Esophagus muscularis mucosa (tissue), 4 donors: ENCODE measurements around the gene ARRDC2. TPM values are rescaled to one million over a fixed set of nuclear protein-coding genes. Genes with fewer than 3 reads are reported as not detected.
A peak's percentile ranks its signal among the peaks of the same experiment; 100 is the strongest.

Source experiments
- DNase-seq: peaks from one replicate; pipeline ENCODE4 v3.0.0-alpha.2; 2017; ENCODE audit errors: extremely low spot score
- H3K27ac ChIP-seq, 4 donors: fragments of 200-600 bp; sonication (generic); replicated peaks in 1 of 4; 1 replicate in 3 of 4; 2 replicates in 1 of 4; pipeline ENCODE4 v1.5.1; 2016 to 2019; ENCODE audit warnings: mild to moderate bottlenecking in 1 of 4
- H3K27me3 ChIP-seq, 4 donors: fragments of 200-600 bp; sonication (generic); one replicate each; pipeline versions ENCODE4 v1.5.1 to v1.6.0; 2016 to 2019
- H3K36me3 ChIP-seq, 4 donors: fragments of 200-600 bp; sonication (generic); one replicate each; pipeline ENCODE4 v1.5.1; 2016 to 2019
- H3K4me1 ChIP-seq, 4 donors: fragments of 200-600 bp; sonication (generic); one replicate each; pipeline ENCODE4 v1.5.1; 2016 to 2019
- H3K4me3 ChIP-seq, 4 donors: fragments of 200-600 bp; sonication (generic); 1 replicate in 2 of 4; 2 replicates in 2 of 4; pipeline ENCODE4 v1.5.1; 2016 to 2019; ENCODE audit warnings: mild to moderate bottlenecking in 4 of 4, moderate library complexity in 1 of 4
- H3K9me3 ChIP-seq, 4 donors: fragments of 200-600 bp; sonication (generic); 1 replicate in 3 of 4; 2 replicates in 1 of 4; pipeline ENCODE4 v1.5.1; 2016 to 2019
- EP300 ChIP-seq: sonication (generic); formaldehyde crosslinking; IDR thresholded peaks from one replicate; pipeline ENCODE4 v1.6.1; 2017; ENCODE audit warnings: antibody characterized with exemption
- POLR2A ChIP-seq: fragments of 450-650 bp; IDR thresholded peaks from one replicate; pipeline ENCODE4 v1.6.1; 2017; ENCODE audit warnings: antibody characterized with exemption, moderate library complexity, mild to moderate bottlenecking, low read depth
- POLR2AphosphoS5 ChIP-seq, 2 donors: sonication (generic); formaldehyde crosslinking; IDR thresholded peaks; one replicate each; pipeline ENCODE4 v1.6.1; 2017; ENCODE audit warnings: antibody characterized with exemption in 2 of 2
- WGBS: methylation state at CpG from one replicate; pipeline ENCODE4 v1.1.5; 2018; 5-methylcytosine and 5-hydroxymethylcytosine counted together
- intact Hi-C: fragments of 100-400 bp; cut with DNase I; formaldehyde crosslinking; loops from one replicate; pipeline ENCODE4 v1.15.1; 2023
- total RNA-seq, 4 donors: library from RNA; depleted of rRNA; stranded (reverse); fragments of >200 nt; gene quantifications; one replicate each; pipeline versions ENCODE4 v1.1.0 to v1.2.1, GENCODE V29; 2016
- TF ChIP-seq, protein P1 (sequence below), 3 experiments: fragments of 200-600 bp in 2 of 3; fragments of 450-650 bp in 1 of 3; sonication (generic) in 2 of 3; IDR thresholded peaks; one replicate each; pipeline ENCODE4 v1.5.1; 2017 to 2019; ENCODE audit warnings: antibody characterized with exemption in 3 of 3, mild to moderate bottlenecking in 2 of 3, moderate library complexity in 1 of 3

Gene ARRDC2
- total RNA-seq, 4 donors from 2014 or later = 30.6 to 69.2 (median 62.5) TPM

DNA sequence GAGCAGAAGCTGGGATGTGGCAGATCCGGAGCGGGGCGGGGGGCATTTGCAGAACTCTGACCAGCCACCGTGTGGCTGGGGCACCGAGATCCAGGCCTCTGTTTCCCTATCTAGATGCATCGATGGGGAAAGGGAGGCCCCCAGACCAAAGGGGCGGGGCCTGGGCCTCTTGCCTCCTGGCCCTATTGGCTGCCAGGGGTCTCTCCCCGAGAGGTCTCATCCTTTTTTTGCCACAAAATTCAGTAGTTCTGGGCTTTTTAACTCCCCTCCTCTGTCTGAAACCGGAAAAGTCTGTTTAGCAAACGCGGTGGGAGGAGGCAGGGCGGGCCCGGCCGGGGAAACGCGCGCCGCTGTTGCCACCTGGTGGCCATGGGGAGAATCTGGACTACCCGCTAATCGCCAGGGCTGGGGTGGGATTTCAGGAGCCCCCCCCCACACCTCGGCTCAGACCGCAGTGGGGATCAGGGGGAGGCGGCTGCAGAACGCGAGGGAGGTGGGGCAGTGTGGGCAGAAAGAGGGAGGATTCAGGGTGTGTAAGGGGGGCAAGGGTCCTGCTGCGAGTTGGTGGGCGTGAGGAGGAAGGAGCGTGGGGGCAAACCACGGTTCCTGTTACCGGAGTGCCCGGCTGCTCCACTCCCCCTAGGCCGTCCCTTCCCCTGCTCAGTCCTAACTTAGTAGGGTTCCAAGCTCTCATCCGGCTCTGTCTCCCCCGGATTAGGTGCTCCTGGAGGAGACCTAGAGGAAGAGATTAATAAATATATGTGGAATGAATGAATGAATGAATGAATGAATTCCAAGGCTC is 50.4 kb downstream of the ARRDC2 start:
- TF ChIP-seq EP300 (no peak), POLR2AphosphoS5 (IDR thresholded peaks at IDR 0.05) (peak; percentile 48 to 83), POLR2A (no peak)
- TF ChIP-seq, protein P1, sequence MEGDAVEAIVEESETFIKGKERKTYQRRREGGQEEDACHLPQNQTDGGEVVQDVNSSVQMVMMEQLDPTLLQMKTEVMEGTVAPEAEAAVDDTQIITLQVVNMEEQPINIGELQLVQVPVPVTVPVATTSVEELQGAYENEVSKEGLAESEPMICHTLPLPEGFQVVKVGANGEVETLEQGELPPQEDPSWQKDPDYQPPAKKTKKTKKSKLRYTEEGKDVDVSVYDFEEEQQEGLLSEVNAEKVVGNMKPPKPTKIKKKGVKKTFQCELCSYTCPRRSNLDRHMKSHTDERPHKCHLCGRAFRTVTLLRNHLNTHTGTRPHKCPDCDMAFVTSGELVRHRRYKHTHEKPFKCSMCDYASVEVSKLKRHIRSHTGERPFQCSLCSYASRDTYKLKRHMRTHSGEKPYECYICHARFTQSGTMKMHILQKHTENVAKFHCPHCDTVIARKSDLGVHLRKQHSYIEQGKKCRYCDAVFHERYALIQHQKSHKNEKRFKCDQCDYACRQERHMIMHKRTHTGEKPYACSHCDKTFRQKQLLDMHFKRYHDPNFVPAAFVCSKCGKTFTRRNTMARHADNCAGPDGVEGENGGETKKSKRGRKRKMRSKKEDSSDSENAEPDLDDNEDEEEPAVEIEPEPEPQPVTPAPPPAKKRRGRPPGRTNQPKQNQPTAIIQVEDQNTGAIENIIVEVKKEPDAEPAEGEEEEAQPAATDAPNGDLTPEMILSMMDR (IDR thresholded peaks at IDR 0.05) = peak; percentile 94 to 97 (median 97)
- Histone ChIP-seq H3K36me3 (no peaks in the 10 kb centered on the region), H3K4me1 (peaks cover 14 to 26% (median 20%) of the 10 kb centered on the region in 4 donors), H3K4me3 (peak overlapping the region; percentile 26 to 37 (median 31)), H3K27ac (peak overlapping the region; percentile 81 to 86 (median 83)), H3K9me3 (no peaks in the 10 kb centered on the region), H3K27me3 (peaks cover 0 to 6% (median 0%) of the 10 kb centered on the region in 4 donors)
- peak; percentile 94 for DNase-seq
- intact Hi-C loops = loop anchor here (1.0 kb wide), 1 partner anchor 51 kb away; no protein-coding TSS in a partner anchor
- WGBS = 3% methylated on average over 25 of the region's 34 CpGs

DNA sequence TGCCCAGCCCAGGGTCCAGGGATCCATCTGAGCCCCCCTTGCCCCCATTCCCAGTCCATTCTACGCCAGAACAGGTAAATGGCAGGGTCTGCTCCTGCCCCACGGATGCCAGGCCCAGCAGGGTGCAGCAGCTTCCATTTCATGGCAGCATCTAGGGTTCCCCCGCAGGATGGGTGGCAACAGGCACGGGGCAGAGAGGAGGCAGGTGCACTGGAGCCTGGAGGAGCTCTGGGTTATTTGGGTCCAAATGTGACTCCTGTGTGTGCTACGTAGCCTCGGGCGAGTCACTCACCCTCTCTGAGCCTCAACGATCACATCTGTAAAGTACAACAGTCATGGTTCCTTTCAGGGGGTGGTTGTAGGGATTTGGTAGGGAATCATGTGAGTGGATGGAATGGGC is 51.3 kb downstream of the ARRDC2 start:
- Histone ChIP-seq H3K36me3 (no peaks in the 10 kb centered on the region), H3K9me3 (no peaks in the 10 kb centered on the region), H3K4me1 (peaks cover 14 to 17% (median 17%) of the 10 kb centered on the region in 4 donors), H3K4me3 (no peak overlapping the region), H3K27ac (no peak overlapping the region), H3K27me3 (peaks cover 0 to 12% (median 0%) of the 10 kb centered on the region in 4 donors)
- intact Hi-C loops = no loop called here
- WGBS = 71% methylated on average over 7 of the region's 8 CpGs
- TF ChIP-seq EP300 = no peak
- DNase-seq = no peak

DNA sequence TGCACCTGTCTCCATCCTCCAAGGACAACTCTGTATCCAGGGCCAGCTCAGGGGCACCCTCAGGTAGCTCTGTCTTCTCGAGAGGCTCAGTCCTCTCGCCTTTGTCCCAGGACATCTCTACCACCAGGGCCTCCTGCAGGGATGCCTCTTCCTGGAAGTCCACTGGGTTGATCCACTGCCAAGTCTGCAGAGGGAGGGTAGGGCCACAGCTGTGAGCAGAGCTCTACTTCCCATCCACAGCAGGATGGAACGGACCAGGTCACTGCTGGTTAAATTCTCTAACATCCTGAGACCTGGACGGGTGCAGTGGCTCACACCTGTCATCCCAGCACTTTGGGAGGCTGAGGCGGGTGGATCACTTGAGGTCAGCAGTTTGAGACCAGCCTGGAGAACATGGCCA is 51.9 kb downstream of the ARRDC2 start:
- DNase-seq = no peak
- H3K27ac ChIP-seq = no peak overlapping the region
- H3K27me3 ChIP-seq = peaks cover 0 to 12% (median 0%) of the 10 kb centered on the region in 4 donors
- intact Hi-C loops = loop anchor here (10.0 kb wide), 1 partner anchor 115 kb away; no protein-coding TSS in a partner anchor
- WGBS = 82% methylated on average over 2 of the region's 5 CpGs
- no peaks in the 10 kb centered on the region for H3K36me3 ChIP-seq
- no peak overlapping the region for H3K4me3 ChIP-seq
- H3K9me3 ChIP-seq = no peaks in the 10 kb centered on the region
- H3K4me1 ChIP-seq = peaks cover 14 to 17% (median 16%) of the 10 kb centered on the region in 4 donors
- TF ChIP-seq, protein P1 (IDR thresholded peaks at IDR 0.05) = no peak
- TF ChIP-seq POLR2A (no peak), EP300 (no peak), POLR2AphosphoS5 (IDR thresholded peaks at IDR 0.05) (no peak)

DNA sequence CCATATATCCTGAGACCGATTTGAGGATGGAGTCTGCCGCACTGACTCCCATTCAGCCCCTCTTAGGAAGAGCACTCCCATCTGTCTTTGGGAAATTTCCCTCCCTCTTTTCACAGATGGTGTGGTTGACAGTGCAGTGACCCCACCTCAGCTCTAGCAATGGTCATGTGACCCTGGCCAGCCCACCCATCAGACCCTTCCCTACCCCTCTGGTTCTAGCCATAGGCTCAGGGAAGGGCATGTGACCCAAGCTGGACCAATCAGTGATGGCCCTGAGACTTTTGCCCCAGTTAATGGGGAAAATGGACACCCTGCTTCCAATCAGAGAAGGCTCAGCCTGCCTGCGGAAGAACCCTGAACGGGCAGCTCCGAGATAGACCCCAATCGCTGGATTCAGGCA is 52.5 kb downstream of the ARRDC2 start:
- intact Hi-C loops = loop anchor here (10.0 kb wide), 1 partner anchor 116 kb away; no protein-coding TSS in a partner anchor
- peaks cover 0 to 15% (median 0%) of the 10 kb centered on the region in 4 donors for H3K27me3 ChIP-seq
- H3K4me3 ChIP-seq = no peak overlapping the region
- peaks cover 14 to 17% (median 16%) of the 10 kb centered on the region in 4 donors for H3K4me1 ChIP-seq
- WGBS = 80% methylated on average over 6 of the region's 6 CpGs
- no peaks in the 10 kb centered on the region for H3K36me3 ChIP-seq
- no peak for DNase-seq
- TF ChIP-seq EP300 (no peak), POLR2AphosphoS5 (IDR thresholded peaks at IDR 0.05) (no peak), POLR2A (no peak)
- TF ChIP-seq, protein P1 (IDR thresholded peaks at IDR 0.05) = no peak
- no peak overlapping the region for H3K27ac ChIP-seq
- H3K9me3 ChIP-seq = no peaks in the 10 kb centered on the region

DNA sequence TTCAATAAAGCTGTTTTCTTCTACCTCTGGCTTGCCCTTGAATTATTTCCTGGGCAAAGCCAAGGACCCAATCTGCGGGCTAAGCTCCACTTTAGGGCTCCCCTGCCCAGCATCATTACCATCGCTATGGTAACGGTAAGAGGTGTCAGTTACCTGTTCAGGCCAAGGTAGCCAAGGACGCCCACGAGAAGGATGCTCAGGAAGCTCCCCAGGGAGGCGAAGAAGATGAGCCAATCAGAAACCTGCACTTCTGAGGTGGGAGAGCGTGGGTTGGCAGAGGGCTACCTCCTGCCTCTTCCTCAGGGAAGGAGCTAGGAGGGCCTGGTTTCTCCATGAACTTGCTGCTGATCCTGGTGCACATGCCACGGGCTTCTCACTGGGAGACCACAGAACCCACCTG is 54.1 kb downstream of the ARRDC2 start:
- no peaks in the 10 kb centered on the region for H3K36me3 ChIP-seq
- no peaks in the 10 kb centered on the region for H3K9me3 ChIP-seq
- intact Hi-C loops = loop anchor here (10.0 kb wide), 1 partner anchor 117 kb away; no protein-coding TSS in a partner anchor
- 54% methylated on average over 8 of the region's 8 CpGs for WGBS
- DNase-seq = no peak
- no peak overlapping the region for H3K4me3 ChIP-seq
- no peak overlapping the region for H3K27ac ChIP-seq
- peaks cover 0 to 17% (median 0%) of the 10 kb centered on the region in 4 donors for H3K27me3 ChIP-seq
- peaks cover 14 to 17% (median 16%) of the 10 kb centered on the region in 4 donors for H3K4me1 ChIP-seq
- no peak for TF ChIP-seq EP300
- TF ChIP-seq, protein P1 (IDR thresholded peaks at IDR 0.05) = no peak
- no peak for TF ChIP-seq POLR2AphosphoS5 (IDR thresholded peaks at IDR 0.05)
- no peak for TF ChIP-seq POLR2A
